Adrenal gland (tissue), 12 donors: Measurements from ENCODE around the gene ABCD1. TPM values are rescaled to one million over a fixed set of nuclear protein-coding genes. Genes with fewer than 3 reads are reported as not detected.

Experiments used
- DNase-seq, 7 donors: peaks; one replicate each; pipeline ENCODE4 v3.0.0-alpha.2; 2019 to 2020
- H3K27ac ChIP-seq, 5 donors: fragments of 200-600 bp; sonication (generic) in 4 of 5; 1 replicate in 3 of 5; 2 replicates in 2 of 5; pipeline versions ENCODE4 v1.5.1 to v1.8.0; 2016 to 2020; ENCODE audit warnings: mild to moderate bottlenecking in 1 of 5
- H3K27me3 ChIP-seq: fragments of 200-600 bp; 2 replicates; pipeline ENCODE4 v1.8.0; 2021
- H3K36me3 ChIP-seq, 2 donors: fragments of 200-600 bp; replicated peaks in 1 of 2; 1 replicate in 1 of 2; 2 replicates in 1 of 2; pipeline versions ENCODE4 v1.5.1 to v1.8.0; 2018 to 2022
- H3K4me1 ChIP-seq, 2 donors: fragments of 200-600 bp; replicated peaks in 1 of 2; 1 replicate in 1 of 2; 2 replicates in 1 of 2; pipeline versions ENCODE4 v1.5.1 to v1.8.0; 2018 to 2021
- H3K4me3 ChIP-seq, 4 donors: fragments of 200-600 bp; sonication (generic) in 3 of 4; one replicate each; pipeline ENCODE4 v1.5.1; 2016 to 2018
- H3K9me3 ChIP-seq, 3 donors: fragments of 200-600 bp; sonication (generic) in 1 of 3; replicated peaks in 1 of 3; 1 replicate in 2 of 3; 2 replicates in 1 of 3; pipeline versions ENCODE4 v1.5.1 to v1.8.0; 2016 to 2021
- POLR2A ChIP-seq, 2 donors: fragments of 450-650 bp; IDR thresholded peaks; one replicate each; pipeline ENCODE4 v1.6.1; 2017; ENCODE audit warnings: antibody characterized with exemption in 2 of 2, mild to moderate bottlenecking in 2 of 2, moderate library complexity in 1 of 2
- WGBS, 4 donors: extraction: QIAGEN DNeasy Blood & Tissue Kit in 2 of 4; methylation state at CpG; one replicate each; pipeline versions ENCODE4 v1.1.5 to v1.1.7; 2013 to 2017; 5-methylcytosine and 5-hydroxymethylcytosine counted together
- intact Hi-C, 2 donors: fragments of 100-400 bp; cut with DNase I; formaldehyde crosslinking; loops; one replicate each; pipeline versions ENCODE4 v1.14.1 to v1.15.0; 2022 to 2023
- polyA plus RNA-seq, 3 donors: library from polyadenylated mRNA; stranded (reverse); fragments of 200-250 nt in 2 of 3; fragments of 350-450 nt in 1 of 3; fragmentation: Illumina TruSeq in 1 of 3; extraction: RNeasy Lipid Tissue Mini Kit (QIAGEN cat#74804) in 1 of 3; gene quantifications; one replicate each; pipeline ENCODE4 v1.2.3, GENCODE V29; 2013 to 2014
- total RNA-seq, 9 donors: library from RNA; depleted of rRNA in 4 of 9; stranded (reverse); fragments of >200 nt in 4 of 9; fragments of 120-200 nt in 1 of 9; fragmentation: NEBNext Ultra II Directional in 1 of 9; extraction: Animal tissue kit (Norgen Biotek cat#: 25700) in 1 of 9; gene quantifications; one replicate each; pipeline versions ENCODE4 v1.1.0 to v1.2.4, GENCODE V29; 2013 to 2023
- TF ChIP-seq, protein P1 (sequence below), 6 experiments: fragments of 450-650 bp in 4 of 6; fragments of 200-600 bp in 2 of 6; sonication (generic) in 1 of 6; IDR thresholded peaks; 1 replicate in 5 of 6; 2 replicates in 1 of 6; pipeline versions ENCODE4 v1.5.1 to v1.8.0; 2016 to 2021; ENCODE audit warnings: antibody characterized with exemption in 6 of 6, mild to moderate bottlenecking in 2 of 6, moderate library complexity in 1 of 6
- donor health status: healthy with polysubstance abuse.
- donor health status: Bipolar disorder and iron deficiency.
- donor health status: DM: yes; HTN: yes; CAD: no.
- donor health status: DM: no; HTN: no; CAD: no.
- donor health status: DM: no; HTN: no; CAD: no.
- donor health status: DM: yes; HTN: yes; CAD: no.

ABCD1 gene
- total and polyA plus RNA-seq, 12 donors: 29.6 to 78.0 (median 50.4) TPM

DNA sequence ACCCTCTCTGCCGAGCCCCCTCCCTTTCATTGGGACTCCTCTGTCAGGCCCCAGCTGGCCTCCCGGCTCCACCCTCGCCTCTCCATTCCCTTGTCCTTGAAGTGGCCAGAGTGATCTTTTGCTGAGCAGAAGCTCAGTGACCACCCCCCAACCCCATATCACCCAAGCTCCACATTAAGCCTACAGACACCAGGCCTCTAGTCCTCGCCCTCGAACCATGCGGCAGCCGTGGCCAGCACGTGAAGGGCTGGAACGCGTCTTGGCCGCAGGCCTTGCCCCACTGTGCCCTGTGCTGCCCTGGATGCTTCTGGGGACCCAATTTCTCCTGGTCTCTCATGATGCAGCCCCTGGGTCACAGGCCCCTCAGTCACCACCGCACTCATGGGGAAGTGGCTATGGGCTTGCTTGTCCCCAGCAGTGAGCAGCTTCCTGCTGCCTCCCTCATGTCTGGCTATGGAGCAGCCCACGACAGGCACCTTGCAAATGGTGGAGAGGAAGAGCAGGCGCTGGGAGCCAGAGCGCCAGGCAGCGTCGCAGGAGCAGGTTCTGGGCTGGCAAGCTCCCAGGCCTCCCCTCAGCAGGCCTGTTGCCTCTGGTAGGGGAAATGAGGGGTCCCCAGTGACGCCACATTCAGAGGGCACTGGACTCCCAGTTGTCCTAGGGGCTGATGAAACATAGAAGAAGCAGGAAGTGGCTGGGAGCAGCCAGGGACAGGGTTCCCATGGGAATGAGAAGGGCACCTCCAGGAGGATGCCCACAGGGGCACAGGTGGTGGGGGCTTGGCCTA is 55.4 kb downstream of the ABCD1 start:
- H3K36me3 ChIP-seq: peaks cover 0 to 5% of the 10 kb centered on the region in 2 donors
- H3K4me1 ChIP-seq: peaks cover 0 to 5% of the 10 kb centered on the region in 2 donors
- no peak for DNase-seq
- no peaks in the 10 kb centered on the region for H3K27me3 ChIP-seq
- WGBS, 4 donors: 48 to 81% (median 77%) methylated on average over 3 to 18 of the region's 18 CpGs
- intact Hi-C loops: no loop called here
- TF ChIP-seq, protein P1, sequence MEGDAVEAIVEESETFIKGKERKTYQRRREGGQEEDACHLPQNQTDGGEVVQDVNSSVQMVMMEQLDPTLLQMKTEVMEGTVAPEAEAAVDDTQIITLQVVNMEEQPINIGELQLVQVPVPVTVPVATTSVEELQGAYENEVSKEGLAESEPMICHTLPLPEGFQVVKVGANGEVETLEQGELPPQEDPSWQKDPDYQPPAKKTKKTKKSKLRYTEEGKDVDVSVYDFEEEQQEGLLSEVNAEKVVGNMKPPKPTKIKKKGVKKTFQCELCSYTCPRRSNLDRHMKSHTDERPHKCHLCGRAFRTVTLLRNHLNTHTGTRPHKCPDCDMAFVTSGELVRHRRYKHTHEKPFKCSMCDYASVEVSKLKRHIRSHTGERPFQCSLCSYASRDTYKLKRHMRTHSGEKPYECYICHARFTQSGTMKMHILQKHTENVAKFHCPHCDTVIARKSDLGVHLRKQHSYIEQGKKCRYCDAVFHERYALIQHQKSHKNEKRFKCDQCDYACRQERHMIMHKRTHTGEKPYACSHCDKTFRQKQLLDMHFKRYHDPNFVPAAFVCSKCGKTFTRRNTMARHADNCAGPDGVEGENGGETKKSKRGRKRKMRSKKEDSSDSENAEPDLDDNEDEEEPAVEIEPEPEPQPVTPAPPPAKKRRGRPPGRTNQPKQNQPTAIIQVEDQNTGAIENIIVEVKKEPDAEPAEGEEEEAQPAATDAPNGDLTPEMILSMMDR (IDR thresholded peaks at IDR 0.05): no peak
- H3K4me3 ChIP-seq: no peak overlapping the region
- H3K27ac ChIP-seq: peak overlapping the region in 2 of 5 donors; percentile 10 to 58
- no peaks in the 10 kb centered on the region for H3K9me3 ChIP-seq

DNA sequence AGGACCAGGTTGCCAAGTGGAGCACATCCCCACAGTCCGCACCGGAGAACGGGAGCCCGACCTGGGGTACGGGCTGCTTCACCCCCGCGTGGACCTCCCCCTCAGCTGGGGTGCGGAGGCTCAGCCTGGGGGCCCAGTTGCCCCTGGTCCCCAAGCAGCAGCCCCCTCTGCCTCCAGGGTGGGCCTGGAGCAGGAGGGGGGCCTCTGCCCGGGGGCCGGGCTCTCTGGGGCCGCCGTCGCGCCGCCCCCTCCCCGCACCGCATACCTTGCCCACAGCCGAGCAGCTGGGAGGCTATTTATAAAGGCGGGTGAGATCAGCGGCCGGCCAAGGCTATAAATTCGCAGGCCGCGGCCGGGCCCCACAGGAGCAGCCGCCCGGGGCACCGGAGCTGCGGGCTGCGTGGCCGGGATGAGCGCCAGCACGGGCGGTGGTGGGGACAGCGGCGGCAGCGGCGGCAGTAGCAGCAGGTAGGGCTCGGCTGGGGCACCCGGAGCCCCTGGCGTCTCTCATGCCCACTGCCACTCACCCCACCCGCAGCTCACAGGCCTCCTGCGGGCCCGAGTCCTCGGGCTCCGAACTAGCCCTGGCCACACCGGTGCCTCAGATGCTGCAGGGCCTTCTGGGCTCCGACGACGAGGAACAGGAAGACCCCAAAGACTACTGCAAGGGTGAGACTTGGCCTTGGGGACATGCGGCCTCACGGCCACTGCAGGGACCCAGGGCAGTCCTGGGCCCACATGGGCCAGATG is 56.2 kb downstream of the ABCD1 start, which contains the start of gene SRPK3:
Gene SRPK3 (plus strand): TSS at position 364 of the 750 bp plus-strand sequence. CDS start 46 bp downstream, at position 410.
- Histone ChIP-seq H3K27ac (peak within 1 kb of the TSS in 2 of 5 donors; percentile 40 to 58), H3K27me3 (no peaks in the 10 kb centered on the region), H3K9me3 (no peaks in the 10 kb centered on the region), H3K4me1 (peaks cover 0 to 5% of the 10 kb centered on the region in 2 donors), H3K4me3 (peak within 1 kb of the TSS in 1 of 4 donors; percentile 11), H3K36me3 (peaks cover 0 to 9% of the 10 kb centered on the region in 2 donors)
- intact Hi-C loops: no loop called here
- 7 to 67% (median 53%) methylated on average over 5 to 52 of the region's 52 CpGs; no CpG with 5 or more reads in 1 of the 4 donors for WGBS, 4 donors
- TF ChIP-seq, protein P1 (IDR thresholded peaks at IDR 0.05): no peak
- peak in 1 of 2 donors; percentile 24 for TF ChIP-seq POLR2A (IDR thresholded peaks at IDR 0.05)
- DNase-seq: peak in 5 of 7 donors; percentile 37 to 75 (median 63)

DNA sequence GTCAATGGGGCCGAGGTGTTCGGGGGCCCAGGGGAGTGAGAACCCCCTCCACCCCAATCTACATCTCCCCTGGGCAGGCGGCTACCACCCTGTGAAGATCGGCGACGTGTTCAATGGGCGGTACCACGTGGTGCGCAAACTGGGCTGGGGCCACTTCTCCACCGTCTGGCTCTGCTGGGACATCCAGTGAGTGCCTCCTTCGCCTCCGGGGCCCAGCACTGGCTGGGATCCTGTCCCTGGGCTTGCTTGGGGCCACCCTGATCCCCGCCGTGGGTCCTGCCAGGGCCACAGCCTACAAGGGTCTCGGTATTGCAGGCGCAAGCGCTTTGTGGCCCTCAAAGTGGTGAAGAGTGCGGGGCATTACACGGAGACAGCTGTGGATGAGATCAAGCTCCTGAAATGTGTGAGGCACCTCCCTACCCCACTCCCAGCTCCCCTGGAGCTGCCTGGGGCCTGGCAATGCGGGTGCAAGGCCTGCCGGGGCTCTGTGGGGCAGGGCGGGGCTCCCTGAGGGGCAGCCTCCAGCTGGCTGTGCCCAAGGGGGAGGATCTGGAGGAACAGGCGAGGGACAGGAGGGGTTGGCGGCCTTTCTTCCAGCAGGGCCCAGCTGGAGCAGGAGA is 56.9 kb downstream of the ABCD1 start:
- H3K27ac ChIP-seq: peak overlapping the region in 1 of 5 donors; percentile 58
- H3K4me1 ChIP-seq: peaks cover 0 to 5% of the 10 kb centered on the region in 2 donors
- intact Hi-C loops: no loop called here
- H3K36me3 ChIP-seq: peaks cover 0 to 16% of the 10 kb centered on the region in 2 donors
- no peaks in the 10 kb centered on the region for H3K27me3 ChIP-seq
- H3K4me3 ChIP-seq: no peak overlapping the region
- WGBS, 4 donors: 74 to 87% (median 78%) methylated on average over 12 to 24 of the region's 24 CpGs; no CpG with 5 or more reads in 1 of the 4 donors
- H3K9me3 ChIP-seq: no peaks in the 10 kb centered on the region
- TF ChIP-seq POLR2A (IDR thresholded peaks at IDR 0.05): no peak
- TF ChIP-seq, protein P1 (IDR thresholded peaks at IDR 0.05): no peak
- no peak for DNase-seq

DNA sequence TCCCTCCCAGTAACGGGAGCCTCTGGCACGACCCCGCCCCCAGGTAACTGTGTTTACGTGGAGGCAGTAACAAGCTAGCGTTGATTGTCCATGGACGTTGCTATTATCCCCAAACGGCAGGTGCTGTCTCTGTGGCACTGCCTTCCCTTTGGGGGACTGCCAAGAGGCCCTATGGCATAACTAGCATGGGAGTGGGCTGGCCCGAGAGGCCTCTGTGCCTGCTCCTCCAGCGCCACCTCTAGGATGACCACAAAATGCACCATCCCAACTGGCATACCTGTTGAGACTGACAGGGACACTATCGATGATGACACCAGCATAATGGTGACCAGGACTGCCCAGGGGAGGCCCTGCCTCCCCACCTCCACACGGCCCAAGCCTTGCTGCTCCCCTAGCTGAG is 57.7 kb downstream of the ABCD1 start:
- Histone ChIP-seq H3K27me3 (no peaks in the 10 kb centered on the region), H3K9me3 (no peaks in the 10 kb centered on the region), H3K4me3 (no peak overlapping the region), H3K36me3 (peaks cover 0 to 23% of the 10 kb centered on the region in 2 donors), H3K4me1 (peaks cover 0 to 5% of the 10 kb centered on the region in 2 donors), H3K27ac (no peak overlapping the region)
- TF ChIP-seq, protein P1 (IDR thresholded peaks at IDR 0.05): no peak
- TF ChIP-seq POLR2A (IDR thresholded peaks at IDR 0.05): no peak
- WGBS, 4 donors: 73 to 87% (median 83%) methylated on average over 6 to 11 of the region's 11 CpGs; no CpG with 5 or more reads in 1 of the 4 donors
- intact Hi-C loops: no loop called here
- DNase-seq: no peak
